Epithelial cell of proximal tubule (primary cell): Measurements from ENCODE around the gene VCL. TPM values are rescaled to one million over a fixed set of nuclear protein-coding genes. Genes with fewer than 3 reads are reported as not detected.

Experiments
- DNase-seq: peaks from one replicate; pipeline ENCODE4 v3.0.0-alpha.2; 2011; ENCODE audit warnings: low read depth
- H3K4me3 ChIP-seq: 2 replicates; pipeline ENCODE4 v1.5.1; 2011; ENCODE audit warnings: low read depth, mild to moderate bottlenecking, low read length
- CTCF ChIP-seq: conservative IDR thresholded peaks from 2 replicates; pipeline ENCODE4 v1.5.1; 2012; ENCODE audit warnings: low read depth, mild to moderate bottlenecking, low read length
- total RNA-seq: library from RNA; depleted of rRNA; stranded (reverse); fragments of >200 nt; gene quantifications from 2 replicates; pipeline ENCODE4 v1.2.3, GENCODE V29; 2015

Gene VCL
- total RNA-seq, 1 donor from 2014 or later, result 228 TPM

- DNase-seq, result no peak
- no peak for TF ChIP-seq CTCF
- H3K4me3 ChIP-seq, result no peak overlapping the region
Observed at GRCh38 chr10:74081941-74082718, 84.2 kb downstream of the VCL start.

GRCh38 chr10:74083304-74083703, 85.4 kb downstream of the VCL start:
- TF ChIP-seq CTCF, result no peak
- DNase-seq, result no peak
- no peak overlapping the region for H3K4me3 ChIP-seq

GRCh38 chr10:74084955-74085354, 87.0 kb downstream of the VCL start:
- no peak for TF ChIP-seq CTCF
- DNase-seq, result no peak
- H3K4me3 ChIP-seq, result no peak overlapping the region

GRCh38 chr10:74086317-74086716, 88.4 kb downstream of the VCL start:
- TF ChIP-seq CTCF, result no peak
- no peak for DNase-seq
- no peak overlapping the region for H3K4me3 ChIP-seq

GRCh38 chr10:74088722-74089121, 90.8 kb downstream of the VCL start:
- no peak for DNase-seq
- no peak for TF ChIP-seq CTCF
- H3K4me3 ChIP-seq, result no peak overlapping the region

GRCh38 chr10:74092372-74092771, 94.5 kb downstream of the VCL start:
- TF ChIP-seq CTCF, result no peak
- H3K4me3 ChIP-seq, result no peak overlapping the region
- no peak for DNase-seq
